Heart right ventricle (tissue), 16 donors: ENCODE data around the gene RPRD2. TPM values are rescaled to one million over a fixed set of nuclear protein-coding genes. Genes with fewer than 3 reads are reported as not detected.

Experiments used
- ATAC-seq, 8 donors: fragments of 200-7000 bp; cut with Tn5 transposase; one replicate each; pipeline ENCODE4 v1.9.1; 2020; ENCODE audit warnings: mild to moderate bottlenecking in 8 of 8, moderate library complexity in 8 of 8, moderate number of reproducible peaks in 1 of 8
- DNase-seq, 2 donors: peaks; one replicate each; pipeline ENCODE4 v3.0.0-alpha.2; 2020
- H3K27ac ChIP-seq, 10 donors: fragments of 200-600 bp; sonication (generic) in 2 of 10; one replicate each; pipeline versions ENCODE4 v1.5.0 to v1.8.0; 2020 to 2022; ENCODE audit warnings: mild to moderate bottlenecking in 3 of 10
- H3K27me3 ChIP-seq, 7 donors: fragments of 200-600 bp; one replicate each; pipeline ENCODE4 v1.8.0; 2021 to 2022; ENCODE audit warnings: mild to moderate bottlenecking in 2 of 7
- H3K36me3 ChIP-seq, 9 donors: fragments of 200-600 bp; sonication (generic) in 1 of 9; one replicate each; pipeline versions ENCODE4 v1.5.0 to v1.8.0; 2020 to 2022; ENCODE audit warnings: mild to moderate bottlenecking in 2 of 9
- H3K4me1 ChIP-seq, 9 donors: fragments of 200-600 bp; sonication (generic) in 1 of 9; one replicate each; pipeline versions ENCODE4 v1.5.0 to v1.8.0; 2020 to 2022; ENCODE audit warnings: mild to moderate bottlenecking in 4 of 9
- H3K4me3 ChIP-seq, 10 donors: fragments of 200-600 bp; sonication (generic) in 2 of 10; one replicate each; pipeline versions ENCODE4 v1.5.0 to v1.8.0; 2020 to 2022; ENCODE audit warnings: mild to moderate bottlenecking in 7 of 10, moderate library complexity in 2 of 10
- H3K9me3 ChIP-seq, 11 donors: fragments of 200-600 bp in 10 of 11; sonication (generic) in 2 of 11; one replicate each; pipeline versions ENCODE4 v1.5.0 to v1.8.0; 2013 to 2022; ENCODE audit warnings: mild to moderate bottlenecking in 2 of 11, control low read depth in 1 of 11, moderate library complexity in 1 of 11
- CTCF ChIP-seq, 9 donors: fragments of 200-600 bp; sonication (generic) in 2 of 9; IDR thresholded peaks; one replicate each; pipeline versions ENCODE4 v1.5.0 to v1.8.0; 2021 to 2022; ENCODE audit warnings: antibody characterized with exemption in 9 of 9, mild to moderate bottlenecking in 5 of 9, moderate library complexity in 1 of 9
- WGBS, 2 donors: extraction: QIAGEN DNeasy Blood & Tissue Kit; methylation state at CpG; one replicate each; pipeline ENCODE4 v1.1.7; 2013; ENCODE audit warnings: inconsistent platforms in 1 of 2; 5-methylcytosine and 5-hydroxymethylcytosine counted together
- intact Hi-C, 10 donors: fragments of 100-400 bp; cut with DNase I; formaldehyde crosslinking; loops; one replicate each; pipeline versions ENCODE4 v1.11.1 to v1.14.2; 2022
- polyA plus RNA-seq, 2 donors: library from polyadenylated mRNA; stranded (reverse); fragments of 200-250 nt; gene quantifications; one replicate each; pipeline ENCODE4 v1.2.3, GENCODE V29; 2013
- total RNA-seq, 10 donors: library from RNA; stranded (reverse); fragmentation: NEBNext Ultra II Directional in 3 of 10; extraction: Animal tissue kit (Norgen Biotek cat#: 25700) in 3 of 10; gene quantifications; one replicate each; pipeline versions ENCODE4 v1.2.1 to v1.2.4, GENCODE V29; 2021 to 2023
- donor health status: Arrhythmogenic right ventricular cardiomyopathy.
- donor health status: ischemic (EF 13 %, LVEDD 7.1; RV severe dilation, severe dysfunction).
- donor health status: healthy with polysubstance abuse.
- donor health status: DM: no; HTN: yes; CAD: no.
- donor health status: DM: no; HTN: no; CAD: no.
- donor health status: ischemic (EF 25% LVEDD 6.9; RV normal size, moderate dysfunction).
- donor health status: ischemic (EF 25% LVEDD 5.7; RV mildly dilated, moderate dysfunction).
- donor health status: healthy.
- donor health status: DM: yes; HTN: yes; CAD: no.
- donor health status: Ischemic cardiomyopathy.
- donor health status: ischemic (EF 35%, LVEDD 5.7; RV mildly dilated, moderate dysfunction).
- donor health status: nonischemic (EF 11% LVEDD 7.7; RV severe dilation, severe dysfunction).
- donor health status: DM: yes; HTN: yes; CAD: no.
- donor health status: PGD.
- donor health status: ischemic (EF 29% LVEDD 5.4; RV normal size, mild dysfunction).
- donor health status: nonischemic (EF 23%, LVEDD 6.1; RV moderate dilation, normal function).

The RPRD2 gene
- total and polyA plus RNA-seq, 12 donors, result 4.0 to 34.5 (median 27.9) TPM

DNA sequence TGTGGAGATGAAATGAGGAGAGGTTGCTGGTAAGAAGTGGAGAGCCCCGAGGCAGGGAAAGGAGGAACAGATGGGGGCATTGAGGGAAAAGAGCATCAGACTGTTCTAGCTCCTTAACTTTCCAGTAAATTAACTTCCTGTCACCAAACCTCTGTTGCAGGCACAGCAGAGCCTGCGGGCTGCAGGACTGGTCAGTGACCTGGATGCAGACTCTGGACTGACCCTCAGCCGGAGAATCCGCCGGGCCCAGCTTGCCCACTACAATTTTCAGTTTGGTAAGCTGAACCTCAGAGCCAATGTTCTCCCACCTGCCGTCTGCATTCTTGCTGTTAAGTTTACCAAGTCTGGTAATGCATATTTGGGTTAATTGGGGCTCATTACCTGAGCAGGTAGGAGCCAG, 141.5 kb downstream of the RPRD2 start:
- ATAC-seq, result no peak
- Histone ChIP-seq H3K36me3 (peaks cover 0 to 71% (median 27%) of the 10 kb centered on the region in 9 donors), H3K9me3 (no peaks in the 10 kb centered on the region), H3K4me1 (peaks cover 0 to 28% (median 12%) of the 10 kb centered on the region in 9 donors), H3K27me3 (no peaks in the 10 kb centered on the region), H3K27ac (no peak overlapping the region), H3K4me3 (no peak overlapping the region)
- DNase-seq, result no peak
- 87 to 90% methylated on average over 6 of the region's 6 CpGs for WGBS, 2 donors
- intact Hi-C loops, result loop anchor here in 1 of 10 donors (5.0 kb wide), 1 partner anchor 33 kb away; no protein-coding TSS in a partner anchor
- TF ChIP-seq CTCF (IDR thresholded peaks at IDR 0.05), result no peak

GRCh38 chr1:150507912-150508864, 144.2 kb downstream of the RPRD2 start, which contains the start of gene ECM1:
Gene ECM1, plus strand, starts transcription at chr1:150508109. Its CDS starts 101 bp downstream, at chr1:150508210.
- Histone ChIP-seq H3K4me1 (peaks cover 0 to 28% (median 12%) of the 10 kb centered on the region in 9 donors), H3K27ac (peak within 1 kb of the TSS; percentile 41 to 90 (median 82)), H3K36me3 (peaks cover 0 to 66% (median 30%) of the 10 kb centered on the region in 9 donors), H3K4me3 (peak within 1 kb of the TSS in 9 of 10 donors; percentile 24 to 54 (median 46)), H3K27me3 (no peaks in the 10 kb centered on the region), H3K9me3 (no peaks in the 10 kb centered on the region)
- ATAC-seq (peak; percentile 66 to 94 (median 91)), DNase-seq (peak; percentile 33 to 79)
- 49 to 61% methylated on average over 7 of the region's 7 CpGs for WGBS, 2 donors
- intact Hi-C loops, result loop anchor here in 1 of 10 donors (5.0 kb wide), 1 partner anchor 36 kb away; no protein-coding TSS in a partner anchor
- TF ChIP-seq CTCF (IDR thresholded peaks at IDR 0.05), result no peak

DNA sequence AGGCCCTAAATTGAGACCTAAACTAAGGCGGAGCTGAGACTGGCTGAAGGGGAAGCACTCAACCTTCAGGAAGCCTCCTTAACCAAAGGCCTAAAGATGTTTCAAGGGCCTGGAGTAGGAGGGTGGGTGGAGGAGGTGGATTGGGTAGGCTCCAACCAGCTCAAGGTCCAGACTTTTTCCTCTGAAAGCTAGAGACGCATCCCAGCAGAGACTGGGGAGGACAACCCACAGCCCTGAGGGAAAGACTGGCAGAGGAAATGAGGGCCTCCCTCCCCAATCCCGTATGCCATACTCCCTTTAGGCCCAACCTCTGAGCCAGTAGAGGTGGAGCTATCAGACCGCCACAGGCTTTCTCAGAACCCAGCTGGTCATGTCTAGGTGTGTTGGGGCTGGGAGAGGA, 145.0 kb downstream of the RPRD2 start:
- peaks cover 0 to 66% (median 28%) of the 10 kb centered on the region in 9 donors for H3K36me3 ChIP-seq
- 65 to 81% methylated on average over 4 of the region's 4 CpGs for WGBS, 2 donors
- ATAC-seq (peak in 4 of 8 donors; percentile 4 to 11 (median 8)), DNase-seq (no peak)
- H3K27me3 ChIP-seq, result no peaks in the 10 kb centered on the region
- H3K4me1 ChIP-seq, result peaks cover 0 to 28% (median 12%) of the 10 kb centered on the region in 9 donors
- no peaks in the 10 kb centered on the region for H3K9me3 ChIP-seq
- TF ChIP-seq CTCF (IDR thresholded peaks at IDR 0.05), result no peak
- intact Hi-C loops, result loop anchor here in 1 of 10 donors (5.0 kb wide), 1 partner anchor 37 kb away; no protein-coding TSS in a partner anchor
- peak overlapping the region in 7 of 10 donors; percentile 73 to 90 (median 83) for H3K27ac ChIP-seq
- H3K4me3 ChIP-seq, result peak overlapping the region in 9 of 10 donors; percentile 24 to 54 (median 46)

DNA sequence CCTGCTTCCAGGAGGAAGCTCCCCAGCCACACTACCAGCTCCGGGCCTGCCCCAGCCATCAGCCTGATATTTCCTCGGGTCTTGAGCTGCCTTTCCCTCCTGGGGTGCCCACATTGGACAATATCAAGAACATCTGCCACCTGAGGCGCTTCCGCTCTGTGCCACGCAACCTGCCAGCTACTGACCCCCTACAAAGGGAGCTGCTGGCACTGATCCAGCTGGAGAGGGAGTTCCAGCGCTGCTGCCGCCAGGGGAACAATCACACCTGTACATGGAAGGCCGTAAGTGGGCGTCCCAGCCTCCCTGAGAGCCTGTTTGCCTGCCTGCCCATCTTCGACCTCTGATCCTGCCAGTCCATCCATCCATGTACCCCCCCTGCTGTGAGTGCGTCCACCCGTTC, 147.6 kb downstream of the RPRD2 start:
- ATAC-seq (no peak), DNase-seq (no peak)
- H3K4me3 ChIP-seq, result no peak overlapping the region
- intact Hi-C loops, result no loop called here
- peaks cover 0 to 46% (median 28%) of the 10 kb centered on the region in 9 donors for H3K4me1 ChIP-seq
- no peak for TF ChIP-seq CTCF (IDR thresholded peaks at IDR 0.05)
- no peaks in the 10 kb centered on the region for H3K27me3 ChIP-seq
- WGBS, 2 donors, result 95 to 96% methylated on average over 12 of the region's 12 CpGs
- H3K36me3 ChIP-seq, result peaks cover 0 to 40% (median 10%) of the 10 kb centered on the region in 9 donors
- no peak overlapping the region for H3K27ac ChIP-seq
- no peaks in the 10 kb centered on the region for H3K9me3 ChIP-seq
